Hindlimb muscle (tissue), 1 donor: ENCODE data around the gene MRPS34. TPM values are rescaled to one million over a fixed set of nuclear protein-coding genes. Genes with fewer than 3 reads are reported as not detected.

Experiments
- DNase-seq: peaks from one replicate; pipeline ENCODE4 v3.0.0-alpha.2; 2013
- polyA plus RNA-seq: library from polyadenylated mRNA; unstranded; fragments of 120-200 nt; gene quantifications from one replicate; pipeline ENCODE4 v1.2.1, GENCODE V29; 2013; ENCODE audit not compliant: insufficient read length

The MRPS34 gene
- polyA plus RNA-seq, 1 donor = 45.8 TPM

- DNase-seq = no peak
Observed at GRCh38 chr16:1781254-1781653, 8.3 kb upstream of the MRPS34 start.

DNA sequence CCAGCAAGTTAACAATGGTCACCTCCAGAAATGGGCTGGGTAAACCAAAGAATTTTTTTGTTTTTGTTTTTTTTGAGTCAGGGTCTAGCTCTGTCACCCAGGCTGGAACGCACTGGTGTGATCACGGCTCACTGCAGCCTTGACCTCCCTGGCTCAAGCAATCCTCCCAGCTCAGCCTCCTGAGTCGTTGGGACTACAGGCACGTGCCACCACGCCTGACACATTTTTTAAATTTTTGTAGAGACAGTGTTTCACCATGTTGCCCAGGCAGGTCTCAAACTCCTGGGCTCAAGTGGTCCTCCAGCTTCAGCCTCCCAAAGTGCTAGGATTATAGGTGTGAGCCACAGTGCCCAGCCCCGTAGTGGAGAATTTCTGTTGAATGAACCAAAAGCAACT lies 7.7 kb upstream of the MRPS34 start:
- no peak for DNase-seq

DNA sequence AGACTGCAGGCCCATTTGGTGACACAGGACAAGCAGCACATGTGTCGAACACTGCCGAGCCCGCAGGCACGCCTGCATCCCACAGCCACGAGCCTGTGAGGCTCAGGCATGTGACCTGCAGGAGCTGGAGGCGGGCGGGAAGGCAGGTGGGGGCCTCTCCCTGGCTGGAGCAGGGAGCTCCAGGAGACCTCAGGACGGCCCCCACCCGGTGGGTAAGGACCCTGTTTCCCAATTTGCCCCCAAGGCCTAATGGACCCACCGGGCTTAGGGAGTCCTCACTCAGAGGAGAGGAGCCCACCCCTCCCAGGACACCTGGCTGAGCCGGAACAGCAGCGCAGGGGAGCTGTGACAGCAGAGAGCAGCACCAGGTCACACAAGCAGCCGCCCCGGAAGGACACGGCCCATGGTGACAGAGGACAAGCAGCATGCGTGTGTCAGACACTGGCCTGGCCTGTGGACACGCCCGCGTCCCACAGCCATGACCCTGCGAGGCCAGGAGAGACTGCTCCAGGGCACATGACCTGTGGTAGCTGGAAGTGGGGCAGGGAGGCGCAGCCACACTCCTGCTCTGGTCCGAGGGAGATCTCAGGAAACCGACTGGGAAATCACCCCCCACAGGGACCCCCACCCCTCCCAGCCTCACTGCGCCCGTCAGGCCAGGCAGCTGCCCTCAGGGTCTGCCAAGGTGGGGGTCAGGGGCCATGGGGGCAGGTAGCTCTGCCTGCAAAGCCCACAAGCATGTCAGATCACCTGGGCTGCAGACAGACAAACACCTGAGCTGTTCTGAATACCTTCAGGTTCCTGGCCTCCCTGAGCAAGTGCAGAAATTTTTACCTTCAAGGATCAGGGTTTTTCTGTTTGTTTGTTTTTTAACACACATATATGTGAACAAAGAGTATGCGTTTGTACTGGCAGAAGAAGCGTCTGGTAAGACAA lies 7.1 kb upstream of the MRPS34 start:
- DNase-seq = no peak

GRCh38 chr16:1779234-1779701 lies 6.3 kb upstream of the MRPS34 start:
- no peak for DNase-seq

- DNase-seq = no peak
Observed at GRCh38 chr16:1778200-1779179, 5.6 kb upstream of the MRPS34 start.

GRCh38 chr16:1777375-1778199 lies 4.7 kb upstream of the MRPS34 start:
- DNase-seq = no peak

GRCh38 chr16:1776991-1777374 lies 4.0 kb upstream of the MRPS34 start:
- DNase-seq = no peak

DNA sequence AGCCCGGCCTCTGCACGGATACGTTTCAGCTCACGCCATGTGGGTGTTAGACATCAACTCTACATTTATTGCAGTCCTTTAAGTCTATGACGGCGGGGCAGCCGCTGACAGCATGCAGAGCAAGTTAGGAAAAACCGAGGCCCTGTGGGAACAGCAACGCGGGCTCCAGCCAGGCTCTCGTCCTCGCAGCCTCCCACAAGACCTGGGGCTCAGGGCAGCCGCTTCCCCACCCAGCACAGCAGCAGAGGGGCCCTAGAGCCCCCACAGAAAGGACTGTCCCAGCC lies 3.7 kb upstream of the MRPS34 start:
- no peak for DNase-seq

GRCh38 chr16:1775846-1776671 lies 3.1 kb upstream of the MRPS34 start:
- DNase-seq = no peak

DNA sequence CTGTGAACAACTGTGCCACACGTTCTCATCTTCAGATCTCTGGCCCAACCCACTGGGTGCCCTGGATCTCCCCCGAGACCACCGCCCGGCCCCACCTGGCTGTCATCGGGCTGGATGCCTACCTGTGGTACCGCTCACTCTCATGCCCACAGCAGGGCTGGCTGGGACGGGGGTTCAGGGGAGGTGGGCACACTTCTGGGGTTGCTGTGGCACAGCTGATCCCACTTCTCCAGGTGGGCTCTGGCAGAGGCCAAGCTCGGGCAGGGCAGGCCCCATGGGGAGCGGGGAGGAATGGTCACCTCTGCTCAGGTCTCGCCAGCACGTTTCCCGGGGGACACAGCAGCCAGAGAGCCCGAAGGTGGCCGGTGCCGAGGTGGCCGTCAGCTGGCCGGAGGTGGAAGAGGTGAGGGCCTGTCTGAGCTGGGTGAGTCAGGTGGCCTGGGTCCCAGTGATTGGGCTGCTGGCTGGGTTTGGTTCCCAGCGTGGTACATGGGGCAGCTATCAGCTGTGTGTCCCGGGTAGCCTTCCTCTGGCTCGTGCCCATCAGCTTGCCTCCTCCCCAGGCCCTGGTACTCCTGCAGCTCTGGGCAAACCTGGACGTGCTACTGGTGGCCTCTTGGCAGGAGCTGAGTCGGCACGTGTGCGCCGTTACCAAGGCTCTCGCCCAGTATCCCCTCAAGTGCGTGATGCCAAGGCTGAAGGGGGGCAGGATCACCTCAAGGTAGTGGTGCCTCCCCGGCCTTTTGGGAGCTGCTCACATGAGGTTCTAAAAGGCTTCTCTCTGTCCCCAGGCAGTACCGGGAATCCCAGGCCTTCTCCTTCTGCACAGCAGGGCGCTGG lies 2.3 kb upstream of the MRPS34 start:
- no peak for DNase-seq

GRCh38 chr16:1774448-1774780 lies 1.5 kb upstream of the MRPS34 start:
- no peak for DNase-seq

- no peak for DNase-seq
Observed at GRCh38 chr16:1773703-1774447, 941 bp upstream of the MRPS34 start.

DNA sequence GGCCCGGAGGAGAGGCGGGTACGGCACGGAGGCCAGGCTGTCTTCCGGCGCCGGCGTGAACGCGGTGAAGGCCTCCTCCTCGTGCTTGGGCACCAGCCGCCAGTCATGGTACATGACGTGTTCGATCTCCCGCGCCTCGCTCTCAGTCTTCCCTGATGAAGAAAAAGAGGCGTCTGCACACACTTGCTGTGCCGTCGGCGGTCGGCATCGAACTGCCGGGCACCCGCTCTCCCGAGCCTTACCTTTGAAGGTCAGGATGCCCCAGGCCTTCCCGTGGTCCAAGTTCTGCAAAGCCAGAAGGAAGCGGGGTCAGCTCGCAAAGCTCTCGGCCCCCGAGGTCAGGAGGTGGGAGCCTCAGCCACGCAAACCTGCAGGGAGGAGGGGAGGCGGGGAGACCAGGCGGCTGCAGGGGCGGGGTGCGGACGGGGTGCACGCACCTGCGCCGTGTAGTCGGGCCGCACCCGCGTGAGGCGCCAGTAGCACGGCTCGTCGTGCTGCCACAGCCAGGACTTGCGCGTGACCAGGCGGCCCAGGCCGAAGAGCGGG lies 499 bp downstream of the MRPS34 start, which contains the start of gene EME2:
TSS of gene EME2 (plus strand) at position 449 of the 546 bp plus-strand sequence. CDS start 418 bp downstream, outside the sequence.
- no peak for DNase-seq

- no peak for DNase-seq
Observed at GRCh38 chr16:1771864-1772361, 1.0 kb downstream of the MRPS34 start.

GRCh38 chr16:1771188-1771863 lies 1.6 kb downstream of the MRPS34 start, which contains the start of gene NME3:
NME3 (minus strand) TSS chr16:1771543; CDS start chr16:1771534, 9 bp downstream.
- peak; percentile 73 for DNase-seq

DNA sequence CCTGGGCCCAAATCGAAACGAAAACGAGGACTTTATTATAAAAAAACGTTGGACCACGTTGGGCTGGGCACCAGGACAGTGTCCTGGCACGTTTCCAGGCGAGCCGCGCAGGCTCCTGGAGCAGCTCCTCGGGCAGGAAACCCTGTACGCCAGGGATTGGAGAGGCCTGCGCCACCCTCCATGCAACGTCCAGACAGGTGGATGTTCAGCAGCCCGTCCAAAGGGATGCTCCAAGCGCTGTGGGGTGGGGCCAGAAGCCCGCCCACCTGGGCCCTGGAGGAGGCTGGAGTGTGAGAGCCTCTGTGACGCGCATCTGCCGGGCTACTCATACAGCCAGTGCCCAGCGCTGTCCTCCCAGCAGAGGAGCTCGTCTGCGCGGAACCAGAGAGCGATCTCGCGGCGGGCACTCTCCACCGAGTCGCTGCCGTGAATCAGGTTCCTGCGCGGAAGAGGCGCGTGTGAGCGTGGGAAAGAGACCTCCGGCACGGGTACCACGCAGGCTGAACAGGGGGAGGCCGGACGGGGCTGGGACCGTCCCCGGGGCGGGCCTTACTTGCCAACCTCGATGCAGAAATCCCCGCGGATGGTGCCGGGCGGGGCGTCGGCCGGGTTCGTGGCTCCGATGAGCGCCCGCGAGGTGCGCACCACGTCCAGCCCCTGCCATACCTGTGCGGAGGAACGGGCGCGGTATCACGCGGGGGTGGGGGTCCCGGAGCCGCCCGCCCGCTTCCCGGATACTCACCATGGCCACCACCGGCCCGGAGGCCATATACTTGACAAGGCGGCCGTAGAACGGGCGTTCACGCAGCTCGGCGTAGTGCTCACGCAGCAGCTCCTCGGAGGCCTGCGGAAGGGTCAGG lies 2.4 kb downstream of the MRPS34 start:
- no peak for DNase-seq
